PC-9 (cell line): ENCODE measurements around the gene PPP2R2C.

Experiments
- CTCF ChIP-seq: fragments of 200-600 bp; sonication (generic); conservative IDR thresholded peaks from 2 replicates; pipeline ENCODE4 v1.6.1; 2017; ENCODE audit warnings: mixed run types, antibody characterized with exemption, mild to moderate bottlenecking, moderate library complexity
- EZH2 ChIP-seq: fragments of 200-600 bp; sonication (generic); IDR thresholded peaks from 2 replicates; pipeline ENCODE4 v1.8.0; 2017; ENCODE audit warnings: antibody characterized with exemption, low read depth

GRCh38 chr4:6357476-6357875, 114.9 kb downstream of the PPP2R2C start:
- TF ChIP-seq CTCF (no peak), EZH2 (no peak)
